Naive B cell (primary cell): ENCODE data around the gene CCDC134. TPM values are rescaled to one million over a fixed set of nuclear protein-coding genes. Genes with fewer than 3 reads are reported as not detected.

Experiments used
- ATAC-seq, 2 donors: fragments of 150-1000 bp; cut with Tn5 transposase; 2 replicates each; pipeline ENCODE4 v1.10.0; 2021; ENCODE audit warnings: low read depth in 2 of 2, mild to moderate bottlenecking in 2 of 2, moderate library complexity in 2 of 2
- DNase-seq: peaks from one replicate; pipeline ENCODE4 v3.0.0; 2022
- H3K27ac Mint-ChIP-seq, 6 donors: one replicate each; pipeline ENCODE4 v1.8.0; 2020 to 2022; ENCODE audit warnings: mild to moderate bottlenecking in 6 of 6, mixed read lengths in 6 of 6, moderate library complexity in 5 of 6, inconsistent platforms in 2 of 6
- H3K27me3 Mint-ChIP-seq, 3 donors: one replicate each; pipeline ENCODE4 v1.8.0; 2021 to 2022; ENCODE audit warnings: mixed read lengths in 3 of 3, mild to moderate bottlenecking in 1 of 3
- H3K36me3 Mint-ChIP-seq, 2 donors: one replicate each; pipeline ENCODE4 v1.8.0; 2020 to 2022; ENCODE audit warnings: mixed read lengths in 2 of 2, inconsistent platforms in 1 of 2, mild to moderate bottlenecking in 1 of 2
- H3K4me1 Mint-ChIP-seq, 3 donors: one replicate each; pipeline ENCODE4 v1.8.0; 2020 to 2022; ENCODE audit warnings: mixed read lengths in 3 of 3, inconsistent platforms in 1 of 3, mild to moderate bottlenecking in 1 of 3, moderate library complexity in 1 of 3
- H3K4me3 Mint-ChIP-seq, 8 donors: one replicate each; pipeline ENCODE4 v1.8.0; 2020 to 2022; ENCODE audit warnings: mild to moderate bottlenecking in 8 of 8, mixed read lengths in 8 of 8, moderate library complexity in 8 of 8, inconsistent platforms in 2 of 8
- H3K9me3 Mint-ChIP-seq, 7 donors: one replicate each; pipeline ENCODE4 v1.8.0; 2020 to 2022; ENCODE audit warnings: mixed read lengths in 7 of 7, mild to moderate bottlenecking in 5 of 7, inconsistent platforms in 2 of 7, moderate library complexity in 1 of 7
- polyA plus RNA-seq, 6 donors: library from polyadenylated mRNA; unstranded; fragments of 300-500 nt; fragmentation: Illumina TruSeq; gene quantifications; one replicate each; pipeline ENCODE4 v1.2.3, GENCODE V29; 2021; ENCODE audit warnings: low read depth in 6 of 6

The CCDC134 gene
- polyA plus RNA-seq, 6 donors from 2014 or later: 2.1 to 7.6 (median 3.6) TPM

GRCh38 chr22:41775976-41776375 is 24.5 kb upstream of the CCDC134 start:
- no peak for DNase-seq
- H3K4me3 Mint-ChIP-seq: no peak overlapping the region
- no peaks in the 10 kb centered on the region for H3K9me3 Mint-ChIP-seq
- no peaks in the 10 kb centered on the region for H3K36me3 Mint-ChIP-seq
- H3K27ac Mint-ChIP-seq: peak overlapping the region in 1 of 6 donors; percentile 73
- no peak for ATAC-seq
- peaks cover 14 to 19% (median 16%) of the 10 kb centered on the region in 3 donors for H3K4me1 Mint-ChIP-seq
- H3K27me3 Mint-ChIP-seq: peaks cover 0 to 15% (median 6%) of the 10 kb centered on the region in 3 donors

DNA sequence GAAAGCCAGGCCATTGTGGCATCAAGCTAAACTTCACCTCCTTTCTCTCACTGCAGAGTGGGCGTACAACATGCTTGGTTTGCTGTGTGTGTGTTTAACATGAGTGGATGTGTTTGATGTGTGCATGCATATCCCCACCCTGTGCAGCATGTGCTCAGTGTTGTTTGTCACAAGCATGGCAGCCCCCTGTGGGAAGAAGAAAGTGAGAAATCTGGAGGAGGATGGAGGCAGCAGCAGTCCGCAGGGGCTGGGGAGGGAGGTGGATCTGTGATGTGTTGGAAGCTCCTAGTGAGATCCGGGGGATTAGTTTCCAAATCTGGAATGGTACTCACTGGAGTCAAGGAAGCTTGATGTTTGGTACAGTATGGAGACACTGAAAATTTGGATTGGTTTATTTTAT is 24.1 kb upstream of the CCDC134 start:
- DNase-seq: no peak
- Mint-ChIP-seq H3K36me3 (no peaks in the 10 kb centered on the region), H3K9me3 (no peaks in the 10 kb centered on the region), H3K27ac (peak overlapping the region in 1 of 6 donors; percentile 73), H3K4me3 (no peak overlapping the region), H3K27me3 (peaks cover 0 to 15% (median 6%) of the 10 kb centered on the region in 3 donors), H3K4me1 (peaks cover 18 to 22% (median 20%) of the 10 kb centered on the region in 3 donors)
- ATAC-seq: no peak

DNA sequence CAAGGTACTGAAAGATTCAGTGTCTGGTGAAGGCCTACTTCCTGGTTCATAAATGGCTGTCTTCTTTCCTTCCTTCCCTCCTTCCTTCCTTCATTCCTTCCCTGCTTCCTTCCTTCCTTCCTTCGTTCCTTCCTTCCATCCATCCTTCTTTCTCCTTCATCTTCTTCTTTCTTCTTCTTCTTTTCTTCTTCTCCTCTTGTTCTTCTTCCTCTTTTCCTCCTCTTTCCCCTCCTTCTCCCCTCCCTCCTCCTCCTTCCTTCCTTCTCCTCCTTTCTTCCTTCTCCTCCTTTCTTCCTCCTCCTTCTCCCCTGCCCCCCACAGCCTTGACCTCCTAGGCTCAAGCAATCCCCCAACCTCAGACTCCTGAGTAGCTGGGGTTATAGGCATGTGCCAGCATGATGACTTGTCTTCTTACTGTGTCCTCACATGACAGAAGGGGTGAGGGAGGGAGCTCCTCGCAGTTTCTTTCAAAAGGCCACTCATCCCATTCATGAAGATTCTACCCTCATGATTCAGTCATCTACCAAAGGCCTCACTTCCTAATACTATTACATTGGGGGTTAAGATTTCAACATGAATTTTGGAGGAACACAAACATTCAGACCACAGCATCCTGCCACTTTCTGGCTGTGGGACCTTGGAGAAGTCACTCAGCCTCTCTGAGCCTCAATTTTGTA is 22.6 kb upstream of the CCDC134 start:
- Mint-ChIP-seq H3K4me1 (peaks cover 31 to 37% (median 35%) of the 10 kb centered on the region in 3 donors), H3K36me3 (no peaks in the 10 kb centered on the region), H3K27me3 (peaks cover 0 to 12% (median 3%) of the 10 kb centered on the region in 3 donors), H3K4me3 (no peak overlapping the region), H3K27ac (peak overlapping the region in 4 of 6 donors; percentile 52 to 83 (median 72)), H3K9me3 (no peaks in the 10 kb centered on the region)
- no peak for DNase-seq
- ATAC-seq: no peak

GRCh38 chr22:41779929-41780505 is 20.5 kb upstream of the CCDC134 start:
- H3K4me1 Mint-ChIP-seq: peaks cover 33 to 48% (median 42%) of the 10 kb centered on the region in 3 donors
- DNase-seq: no peak

DNA sequence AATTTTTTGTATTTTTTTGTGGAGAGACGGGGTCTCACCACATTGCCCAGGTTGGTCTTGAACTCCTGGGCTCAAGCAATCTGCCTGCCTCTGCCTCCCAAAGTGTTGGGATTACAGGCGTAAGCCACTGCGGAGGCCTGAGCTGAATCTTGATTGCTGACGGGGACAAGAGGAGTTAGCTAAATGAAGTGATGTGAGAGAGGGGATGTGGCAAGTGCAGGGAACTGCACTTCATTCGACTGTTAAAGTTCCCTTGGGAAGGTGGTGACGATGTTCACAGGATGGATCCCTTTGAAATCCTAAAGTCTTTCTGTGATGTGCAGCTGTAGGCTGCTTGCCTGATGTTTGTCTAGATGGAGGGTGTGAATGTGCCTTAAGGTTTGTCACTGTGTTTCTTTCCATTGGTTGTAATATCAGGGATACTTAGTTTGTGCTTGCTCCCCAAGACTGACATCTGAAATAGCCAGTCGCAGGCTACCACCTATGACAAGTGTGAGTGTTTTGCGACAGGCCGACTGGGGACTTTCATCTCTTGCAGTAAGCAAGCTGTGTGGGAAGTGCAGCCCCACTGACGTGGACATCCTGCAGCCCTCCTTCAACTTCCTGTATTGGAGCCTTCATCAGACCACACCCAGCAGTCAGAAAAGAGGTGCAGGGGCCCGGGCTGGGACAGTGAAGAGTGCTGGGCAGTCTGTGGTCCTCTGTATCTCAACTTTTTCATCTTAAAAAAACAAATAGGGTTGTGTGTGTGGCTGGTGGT is 19.6 kb upstream of the CCDC134 start:
- H3K4me1 Mint-ChIP-seq: peaks cover 33 to 48% (median 42%) of the 10 kb centered on the region in 3 donors
- H3K36me3 Mint-ChIP-seq: peaks cover 0 to 8% of the 10 kb centered on the region in 2 donors
- no peaks in the 10 kb centered on the region for H3K9me3 Mint-ChIP-seq
- peak; percentile 98 to 99 for ATAC-seq
- H3K4me3 Mint-ChIP-seq: peak overlapping the region; percentile 79 to 94 (median 87)
- peaks cover 0 to 5% (median 0%) of the 10 kb centered on the region in 3 donors for H3K27me3 Mint-ChIP-seq
- peak; percentile 90 for DNase-seq
- H3K27ac Mint-ChIP-seq: peak overlapping the region; percentile 93 to 99 (median 99)

More at GRCh38 chr22:41779929-41780505, 20.5 kb upstream of the CCDC134 start:
- Mint-ChIP-seq H3K27me3 (peaks cover 0 to 7% (median 0%) of the 10 kb centered on the region in 3 donors), H3K27ac (peak overlapping the region; percentile 93 to 99 (median 99)), H3K4me3 (peak overlapping the region in 6 of 8 donors; percentile 26 to 87 (median 70)), H3K9me3 (no peaks in the 10 kb centered on the region), H3K36me3 (peaks cover 0 to 8% of the 10 kb centered on the region in 2 donors)
- ATAC-seq: no peak

DNA sequence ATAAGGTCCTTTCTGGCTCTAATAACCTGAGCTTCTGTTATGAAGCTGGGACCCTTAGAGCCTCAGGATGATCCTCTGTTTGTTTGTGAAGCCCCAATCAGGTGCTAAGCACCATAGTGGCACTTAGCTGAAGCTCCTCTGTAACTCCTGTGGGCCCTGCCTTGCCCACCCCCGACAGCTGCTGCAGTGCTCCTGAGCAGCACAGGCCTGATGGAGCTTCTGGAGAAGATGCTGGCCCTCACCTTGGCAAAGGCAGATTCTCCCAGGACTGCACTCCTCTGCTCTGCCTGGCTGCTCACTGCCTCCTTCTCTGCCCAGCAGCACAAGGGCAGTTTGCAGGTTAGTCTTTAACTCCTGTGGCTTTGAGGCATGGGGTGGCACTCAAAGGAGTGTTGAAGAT is 19.0 kb upstream of the CCDC134 start:
- Mint-ChIP-seq H3K27me3 (no peaks in the 10 kb centered on the region), H3K27ac (peak overlapping the region; percentile 93 to 99 (median 99)), H3K9me3 (no peaks in the 10 kb centered on the region), H3K4me3 (peak overlapping the region; percentile 79 to 94 (median 87)), H3K36me3 (peaks cover 0 to 8% of the 10 kb centered on the region in 2 donors), H3K4me1 (peaks cover 33 to 48% (median 42%) of the 10 kb centered on the region in 3 donors)
- DNase-seq: no peak
- ATAC-seq: peak; percentile 36 to 41

- Mint-ChIP-seq H3K4me3 (peak overlapping the region; percentile 79 to 94 (median 87)), H3K36me3 (peaks cover 0 to 8% of the 10 kb centered on the region in 2 donors), H3K9me3 (no peaks in the 10 kb centered on the region), H3K4me1 (peaks cover 33 to 51% (median 42%) of the 10 kb centered on the region in 3 donors), H3K27me3 (no peaks in the 10 kb centered on the region), H3K27ac (peak overlapping the region; percentile 93 to 99 (median 99))
- ATAC-seq (no peak), DNase-seq (no peak)
Measured at GRCh38 chr22:41782316-41782715, 18.2 kb upstream of the CCDC134 start.

GRCh38 chr22:41782751-41783150 is 17.7 kb upstream of the CCDC134 start:
- peaks cover 31 to 50% (median 39%) of the 10 kb centered on the region in 3 donors for H3K4me1 Mint-ChIP-seq
- no peaks in the 10 kb centered on the region for H3K9me3 Mint-ChIP-seq
- H3K27me3 Mint-ChIP-seq: no peaks in the 10 kb centered on the region
- peak overlapping the region; percentile 87 to 99 (median 94) for H3K27ac Mint-ChIP-seq
- H3K4me3 Mint-ChIP-seq: peak overlapping the region; percentile 79 to 94 (median 87)
- no peak for ATAC-seq
- DNase-seq: no peak
- peaks cover 0 to 8% of the 10 kb centered on the region in 2 donors for H3K36me3 Mint-ChIP-seq

DNA sequence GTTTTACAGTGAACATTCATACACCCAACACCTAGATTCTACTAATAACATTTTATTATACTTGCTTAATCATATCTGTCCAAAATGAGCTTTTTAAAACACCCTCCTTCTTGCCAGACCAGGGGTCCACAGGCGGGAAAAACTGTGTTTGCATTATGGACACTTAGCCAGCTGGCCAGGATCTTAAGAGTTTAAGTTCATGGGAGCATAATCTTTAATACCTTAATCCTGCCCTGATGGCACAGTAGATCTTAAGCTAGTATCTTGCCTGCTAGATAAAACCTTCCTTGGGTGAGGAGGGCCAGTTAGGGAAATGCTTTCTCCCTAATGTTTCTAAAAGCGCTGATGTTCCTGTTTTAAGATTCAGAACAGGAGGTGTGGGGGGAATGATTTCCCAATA is 13.1 kb upstream of the CCDC134 start:
- DNase-seq (no peak), ATAC-seq (no peak)
- no peaks in the 10 kb centered on the region for H3K9me3 Mint-ChIP-seq
- no peak overlapping the region for H3K27ac Mint-ChIP-seq
- no peak overlapping the region for H3K4me3 Mint-ChIP-seq
- H3K27me3 Mint-ChIP-seq: no peaks in the 10 kb centered on the region
- H3K36me3 Mint-ChIP-seq: peaks cover 0 to 16% of the 10 kb centered on the region in 2 donors
- peaks cover 9 to 22% (median 11%) of the 10 kb centered on the region in 3 donors for H3K4me1 Mint-ChIP-seq

- ATAC-seq: no peak
Measured at GRCh38 chr22:41793871-41794270, 6.6 kb upstream of the CCDC134 start.

GRCh38 chr22:41798736-41799135 is 1.7 kb upstream of the CCDC134 start:
- Mint-ChIP-seq H3K27ac (peak overlapping the region in 4 of 6 donors; percentile 78 to 93 (median 86)), H3K4me3 (peak overlapping the region in 6 of 8 donors; percentile 93 to 98 (median 98)), H3K9me3 (no peaks in the 10 kb centered on the region), H3K27me3 (no peaks in the 10 kb centered on the region), H3K4me1 (peaks cover 16 to 38% (median 32%) of the 10 kb centered on the region in 3 donors), H3K36me3 (peaks cover 0 to 12% of the 10 kb centered on the region in 2 donors)
- ATAC-seq (no peak), DNase-seq (no peak)

More at GRCh38 chr22:41793871-41794270, 6.6 kb upstream of the CCDC134 start:
- H3K27ac Mint-ChIP-seq: peak overlapping the region in 1 of 6 donors; percentile 58
- no peaks in the 10 kb centered on the region for H3K27me3 Mint-ChIP-seq
- no peak for DNase-seq
- peaks cover 8 to 14% of the 10 kb centered on the region in 2 donors for H3K36me3 Mint-ChIP-seq
- peaks cover under 1 to 3% (median under 1%) of the 10 kb centered on the region in 3 donors for H3K4me1 Mint-ChIP-seq
- H3K4me3 Mint-ChIP-seq: no peak overlapping the region
- no peaks in the 10 kb centered on the region for H3K9me3 Mint-ChIP-seq

GRCh38 chr22:41799486-41800347 is 762 bp upstream of the CCDC134 start:
- Mint-ChIP-seq H3K27ac (peak overlapping the region; percentile 93 to 99 (median 99)), H3K36me3 (peaks cover 0 to 7% of the 10 kb centered on the region in 2 donors), H3K27me3 (no peaks in the 10 kb centered on the region), H3K9me3 (no peaks in the 10 kb centered on the region), H3K4me3 (peak overlapping the region; percentile 93 to 99 (median 98)), H3K4me1 (peaks cover 16 to 43% (median 38%) of the 10 kb centered on the region in 3 donors)
- peak; percentile 44 to 48 for ATAC-seq
- DNase-seq: no peak
